Caco-2 (cell line): ENCODE data around the gene ZNF77. TPM values are rescaled to one million over a fixed set of nuclear protein-coding genes. Genes with fewer than 3 reads are reported as not detected.

Source experiments
- BruUV-seq: library from RNA; stranded (reverse); fragments of 400-500 nt; replicated peaks from 2 replicates; lab custom pipeline; 2021; lab: Mats Ljungman, UMichigan
- CTCF ChIA-PET: fragments of 300-600 bp; sonication (Branson Sonifier 250); formaldehyde crosslinking; loops from one replicate; lab custom pipeline; 2022; ENCODE audit warnings: antibody characterized with exemption; lab: Charles Lee
- POLR2A ChIA-PET: fragments of 300-600 bp; sonication (Branson Sonifier 250); formaldehyde crosslinking; loops from one replicate; lab custom pipeline; 2022; ENCODE audit warnings: antibody characterized with exemption; lab: Charles Lee
- DNase-seq, 2 experiments: peaks; one replicate each; pipeline versions ENCODE4 v3.0.0 to v3.0.0-alpha.2; 2020 to 2022
- H3K27me3 ChIP-seq: replicated peaks from 2 replicates; pipeline ENCODE4 v1.6.0; 2011; ENCODE audit warnings: low read length; ENCODE audit not compliant: control insufficient read depth, insufficient read depth
- H3K36me3 ChIP-seq: 2 replicates; pipeline ENCODE4 v1.5.1; 2011; ENCODE audit warnings: low read length; ENCODE audit not compliant: control insufficient read depth, insufficient read depth
- H3K4me1 ChIP-seq: fragments of 250-450 bp; sonication (Bioruptor Pico); 2 replicates; pipeline ENCODE4 v1.5.1; 2020; ENCODE audit warnings: mild to moderate bottlenecking
- H3K4me3 ChIP-seq: 2 replicates; pipeline ENCODE4 v1.5.1; 2011; ENCODE audit warnings: low read depth, mild to moderate bottlenecking, control low read depth, low read length
- H3K9me3 ChIP-seq: fragments of 250-450 bp; sonication (Bioruptor Pico); 2 replicates; pipeline ENCODE4 v1.5.1; 2020; ENCODE audit warnings: mild to moderate bottlenecking, moderate library complexity
- H3K27ac Mint-ChIP-seq: one replicate; pipeline ENCODE4 v1.8.0; 2022; ENCODE audit warnings: mixed read lengths; ENCODE audit not compliant: unreplicated experiment
- H3K27me3 Mint-ChIP-seq: one replicate; pipeline ENCODE4 v1.8.0; 2022; ENCODE audit warnings: mixed read lengths; ENCODE audit not compliant: insufficient read depth, unreplicated experiment
- H3K36me3 Mint-ChIP-seq: one replicate; pipeline ENCODE4 v1.8.0; 2022; ENCODE audit warnings: mild to moderate bottlenecking, mixed read lengths; ENCODE audit not compliant: insufficient read depth, unreplicated experiment
- H3K4me1 Mint-ChIP-seq: one replicate; pipeline ENCODE4 v1.8.0; 2022; ENCODE audit warnings: low read depth, mixed read lengths; ENCODE audit not compliant: unreplicated experiment
- H3K4me3 Mint-ChIP-seq: one replicate; pipeline ENCODE4 v1.8.0; 2022; ENCODE audit warnings: mild to moderate bottlenecking, moderate library complexity, mixed read lengths; ENCODE audit not compliant: unreplicated experiment
- H3K9me3 Mint-ChIP-seq: one replicate; pipeline ENCODE4 v1.8.0; 2022; ENCODE audit warnings: mixed read lengths; ENCODE audit not compliant: unreplicated experiment
- CTCF ChIP-seq, 2 experiments: fragments of 200-600 bp in 1 of 2; IDR thresholded peaks; 1 replicate in 1 of 2; 2 replicates in 1 of 2; pipeline versions ENCODE4 v1.5.1 to v1.8.0; 2011 to 2022; ENCODE audit warnings: antibody characterized with exemption in 1 of 2, control low read depth in 1 of 2, inconsistent platforms in 1 of 2, low read depth in 1 of 2, low read length in 1 of 2, mild to moderate bottlenecking in 1 of 2, moderate library complexity in 1 of 2; ENCODE audit not compliant: insufficient read depth in 1 of 2, severe bottlenecking in 1 of 2, unreplicated experiment in 1 of 2
- intact Hi-C: fragments of 100-400 bp; cut with micrococcal nuclease; formaldehyde crosslinking; loops from one replicate; pipeline ENCODE4 v1.10.0; 2022; ENCODE audit not compliant: unreplicated experiment
- total RNA-seq: library from RNA; stranded (reverse); gene quantifications from 2 replicates; pipeline ENCODE4 v1.2.3, GENCODE V29; 2022

ZNF77 gene
- total RNA-seq, 1 experiment from 2014 or later: 6.3 TPM

GRCh38 chr19:2888731-2889224, 56.0 kb downstream of the ZNF77 start:
- Histone ChIP-seq H3K9me3 (peaks cover 3% of the 10 kb centered on the region; the same call in 1 of the 2 replicates), H3K4me3 (peak overlapping the region; percentile 44), H3K27me3 (no peaks in the 10 kb centered on the region), H3K36me3 (no peaks in the 10 kb centered on the region), H3K4me1 (0 out of 2 replicates have a peak, but pooled peaks cover 5% of the 10 kb centered on the region)
- peaks cover 21% of the 10 kb centered on the region for H3K36me3 Mint-ChIP-seq
- peak overlapping the region; percentile 59 for H3K27ac Mint-ChIP-seq
- DNase-seq: peak; percentile 90 to 94
- H3K27me3 Mint-ChIP-seq: no peaks in the 10 kb centered on the region
- H3K4me1 Mint-ChIP-seq: peaks cover 11% of the 10 kb centered on the region
- no peaks in the 10 kb centered on the region for H3K9me3 Mint-ChIP-seq
- BruUV-seq: no TSS peak
- intact Hi-C loops: no loop called here
- TF ChIP-seq CTCF (IDR thresholded peaks at IDR 0.05; ENCODE audit: insufficient read depth in 1 of 2, low read depth in 1 of 2, low read length in 1 of 2, severe bottlenecking in 1 of 2, unreplicated experiment in 1 of 2): no peak
- peak overlapping the region; percentile 66 for H3K4me3 Mint-ChIP-seq
- CTCF ChIA-PET: interaction anchor here (0.5 to 2.3 kb wide), 5 partner anchors 12 to 240 kb away, joined by 3 to 23 read pairs (median 10); partner anchors contain the start of genes TLE6, ZNF555 and ZNF57
- POLR2A ChIA-PET: interaction anchor here (0.5 to 2.6 kb wide), 6 partner anchors 12 to 413 kb away, joined by 4 to 20 read pairs (median 9); partner anchors contain the start of genes GADD45B, TLE6 and ZNF57

GRCh38 chr19:2887391-2887914, 57.3 kb downstream of the ZNF77 start:
- Histone ChIP-seq H3K9me3 (peaks cover 3% of the 10 kb centered on the region; the same call in 1 of the 2 replicates), H3K4me1 (0 out of 2 replicates have a peak, but pooled peaks cover 5% of the 10 kb centered on the region), H3K4me3 (peak overlapping the region; percentile 10; the same call in 1 of the 2 replicates), H3K27me3 (no peaks in the 10 kb centered on the region), H3K36me3 (no peaks in the 10 kb centered on the region)
- Mint-ChIP-seq H3K36me3 (peaks cover 21% of the 10 kb centered on the region), H3K9me3 (no peaks in the 10 kb centered on the region), H3K4me3 (peak overlapping the region; percentile 66), H3K4me1 (peaks cover 11% of the 10 kb centered on the region), H3K27ac (peak overlapping the region; percentile 59), H3K27me3 (no peaks in the 10 kb centered on the region)
- DNase-seq: peak in 1 of 2 experiments; percentile 60
- BruUV-seq: no TSS peak
- ChIA-PET POLR2A (interaction anchor here (0.6 to 2.6 kb wide), 3 partner anchors 13 to 109 kb away, joined by 8 to 20 read pairs (median 8); partner anchors contain the start of gene ZNF57), CTCF (interaction anchor here (0.5 to 2.3 kb wide), 12 partner anchors 13 to 411 kb away, joined by 3 to 23 read pairs (median 4); partner anchors contain the start of genes THOP1, ZNF555, ZNF556 and ZNF57)
- peak; percentile 58 to 65 for TF ChIP-seq CTCF (IDR thresholded peaks at IDR 0.05; ENCODE audit: insufficient read depth in 1 of 2, low read depth in 1 of 2, low read length in 1 of 2, severe bottlenecking in 1 of 2, unreplicated experiment in 1 of 2)
- intact Hi-C loops: loop anchor here (1.0 kb wide), 1 partner anchor 57 kb away; the partner anchor contains the start of gene ZNF77

GRCh38 chr19:2885736-2886135, 59.0 kb downstream of the ZNF77 start:
- no peak overlapping the region for H3K27ac Mint-ChIP-seq
- no peaks in the 10 kb centered on the region for H3K27me3 ChIP-seq
- TF ChIP-seq CTCF (IDR thresholded peaks at IDR 0.05; ENCODE audit: insufficient read depth in 1 of 2, low read depth in 1 of 2, low read length in 1 of 2, severe bottlenecking in 1 of 2, unreplicated experiment in 1 of 2): no peak
- BruUV-seq: no TSS peak
- H3K4me3 Mint-ChIP-seq: no peak overlapping the region
- peaks cover 11% of the 10 kb centered on the region for H3K4me1 Mint-ChIP-seq
- 0 out of 2 replicates have a peak, but pooled peaks cover 5% of the 10 kb centered on the region for H3K4me1 ChIP-seq
- peaks cover 16% of the 10 kb centered on the region for H3K36me3 Mint-ChIP-seq
- no peak overlapping the region for H3K4me3 ChIP-seq
- intact Hi-C loops: no loop called here
- CTCF ChIA-PET: interaction anchor here (1.2 kb wide), 1 partner anchor 65 kb away, joined by 3 read pairs; no protein-coding TSS in a partner anchor
- no peaks in the 10 kb centered on the region for H3K27me3 Mint-ChIP-seq
- POLR2A ChIA-PET: no interaction called here
- H3K9me3 Mint-ChIP-seq: no peaks in the 10 kb centered on the region
- H3K9me3 ChIP-seq: peaks cover 3% of the 10 kb centered on the region; the same call in 1 of the 2 replicates
- no peaks in the 10 kb centered on the region for H3K36me3 ChIP-seq
- DNase-seq: no peak
